Measurements from ENCODE around the gene GNA15. TPM values are rescaled to one million over a fixed set of nuclear protein-coding genes. Genes with fewer than 3 reads are reported as not detected.
"Not testable (repeated sequence)": the region's sequence is repeated elsewhere in the genome, so short reads cannot be mapped to it uniquely, and the experiment has no call there.

Gene GNA15
- total RNA-seq, 3 donors from 2014 or later (not counting 1 experiment from before 2014, with no cell fraction given): 3.9 to 10.4 (median 8.4) TPM

DNA sequence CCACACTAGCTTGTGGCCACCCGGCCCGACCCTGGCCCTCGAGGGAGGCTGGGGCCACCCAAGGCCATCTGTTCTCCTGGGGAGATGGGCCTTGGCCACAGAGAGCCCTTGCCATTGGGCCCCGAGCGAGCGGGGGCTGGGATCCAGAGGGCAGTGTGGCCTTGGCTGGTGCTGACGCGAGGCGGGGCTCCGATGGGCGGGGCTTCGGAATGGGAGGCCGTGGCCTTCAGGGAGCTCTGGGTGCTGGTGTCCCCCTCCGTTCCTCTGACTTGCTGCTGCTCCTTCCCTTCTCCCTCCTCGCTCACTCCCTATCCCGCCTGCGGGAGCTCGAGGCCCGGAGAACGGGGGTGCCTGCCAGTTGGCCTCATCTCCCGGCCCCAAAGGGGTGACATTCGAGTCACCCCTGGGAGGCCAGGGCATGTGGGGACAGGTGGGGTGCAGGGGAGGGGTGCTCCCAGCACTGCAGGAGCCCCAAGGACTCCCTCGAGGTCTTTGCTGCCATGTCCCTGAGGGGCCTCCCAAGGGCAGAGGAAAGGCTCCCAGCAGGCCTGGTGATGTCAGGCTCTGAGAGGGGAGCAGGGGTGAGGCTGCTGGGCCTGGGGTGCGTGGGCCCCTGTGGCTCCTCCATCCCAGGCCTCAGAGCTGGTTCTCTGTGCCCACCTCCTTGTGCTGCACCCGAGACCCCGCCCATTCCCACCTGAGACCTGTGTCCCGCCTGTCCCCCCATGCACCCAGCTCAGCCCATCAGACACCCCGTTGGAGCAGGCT lies 54.1 kb downstream of the GNA15 start:
- H3K27ac Mint-ChIP-seq: no peak overlapping the region
- no peaks in the 10 kb centered on the region for H3K27me3 ChIP-seq (ENCODE audit: control insufficient read depth, insufficient read depth, low read length)
- no peak for TF ChIP-seq CTCF (IDR thresholded peaks at IDR 0.05)
- DNase-seq: no peak
- H3K4me3 Mint-ChIP-seq: no peak overlapping the region
- no peaks in the 10 kb centered on the region for H3K9me3 Mint-ChIP-seq
- H3K27me3 Mint-ChIP-seq (ENCODE audit: low read depth in 2 of 2): no peaks in the 10 kb centered on the region
- no peaks in the 10 kb centered on the region for H3K36me3 Mint-ChIP-seq
- peaks cover 9% of the 10 kb centered on the region for H3K36me3 ChIP-seq (ENCODE audit: control insufficient read depth, insufficient read depth, low read length)
- intact Hi-C loops (cut with micrococcal nuclease): loop anchor here (10.0 kb wide), 2 partner anchors 235 to 245 kb away; no protein-coding TSS in a partner anchor
- no peak overlapping the region for H3K27ac ChIP-seq (ENCODE audit: low read length)
- H3K4me3 ChIP-seq (ENCODE audit: low read length): no peak overlapping the region
- no peaks in the 10 kb centered on the region for H3K9me3 ChIP-seq (ENCODE audit: control insufficient read depth, insufficient read depth, low read length)
- peaks cover 39% of the 10 kb centered on the region for H3K4me1 ChIP-seq (ENCODE audit: control insufficient read depth, insufficient read depth, low read length)
- H3K4me1 Mint-ChIP-seq: peaks cover 16 to 38% of the 10 kb centered on the region in 2 donors
- ATAC-seq: no peak
- 96% methylated on average over 25 of the region's 28 CpGs for WGBS (ENCODE audit: insufficient coverage)

DNA sequence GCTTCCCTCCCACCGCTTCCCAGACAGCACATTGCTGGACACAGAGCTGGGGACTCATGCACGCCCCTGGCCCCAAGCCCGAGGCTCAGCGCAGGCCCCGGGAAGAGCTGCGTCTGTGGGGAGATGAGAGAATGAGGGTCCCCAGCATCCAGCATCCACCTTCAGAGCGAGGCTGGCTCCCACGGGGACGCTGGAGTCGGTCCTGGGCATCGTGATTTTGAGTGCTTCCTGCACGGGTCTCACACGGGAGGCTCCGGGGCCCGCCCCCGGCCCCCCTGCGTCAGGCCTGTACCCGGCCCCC lies 54.6 kb downstream of the GNA15 start:
- H3K9me3 ChIP-seq (ENCODE audit: control insufficient read depth, insufficient read depth, low read length): no peaks in the 10 kb centered on the region
- no peaks in the 10 kb centered on the region for H3K36me3 Mint-ChIP-seq
- no peaks in the 10 kb centered on the region for H3K27me3 ChIP-seq (ENCODE audit: control insufficient read depth, insufficient read depth, low read length)
- no peak for TF ChIP-seq CTCF (IDR thresholded peaks at IDR 0.05)
- no peak overlapping the region for H3K4me3 ChIP-seq (ENCODE audit: low read length)
- H3K9me3 Mint-ChIP-seq: no peaks in the 10 kb centered on the region
- peaks cover 11 to 32% of the 10 kb centered on the region in 2 donors for H3K4me1 Mint-ChIP-seq
- DNase-seq: no peak
- peaks cover 33% of the 10 kb centered on the region for H3K4me1 ChIP-seq (ENCODE audit: control insufficient read depth, insufficient read depth, low read length)
- WGBS (ENCODE audit: insufficient coverage): 98% methylated on average over 18 of the region's 18 CpGs
- H3K4me3 Mint-ChIP-seq: no peak overlapping the region
- no peaks in the 10 kb centered on the region for H3K27me3 Mint-ChIP-seq (ENCODE audit: low read depth in 2 of 2)
- H3K27ac Mint-ChIP-seq: no peak overlapping the region
- no peak for ATAC-seq
- no peak overlapping the region for H3K27ac ChIP-seq (ENCODE audit: low read length)
- intact Hi-C loops (cut with micrococcal nuclease): no loop called here
- H3K36me3 ChIP-seq (ENCODE audit: control insufficient read depth, insufficient read depth, low read length): peaks cover 9% of the 10 kb centered on the region

DNA sequence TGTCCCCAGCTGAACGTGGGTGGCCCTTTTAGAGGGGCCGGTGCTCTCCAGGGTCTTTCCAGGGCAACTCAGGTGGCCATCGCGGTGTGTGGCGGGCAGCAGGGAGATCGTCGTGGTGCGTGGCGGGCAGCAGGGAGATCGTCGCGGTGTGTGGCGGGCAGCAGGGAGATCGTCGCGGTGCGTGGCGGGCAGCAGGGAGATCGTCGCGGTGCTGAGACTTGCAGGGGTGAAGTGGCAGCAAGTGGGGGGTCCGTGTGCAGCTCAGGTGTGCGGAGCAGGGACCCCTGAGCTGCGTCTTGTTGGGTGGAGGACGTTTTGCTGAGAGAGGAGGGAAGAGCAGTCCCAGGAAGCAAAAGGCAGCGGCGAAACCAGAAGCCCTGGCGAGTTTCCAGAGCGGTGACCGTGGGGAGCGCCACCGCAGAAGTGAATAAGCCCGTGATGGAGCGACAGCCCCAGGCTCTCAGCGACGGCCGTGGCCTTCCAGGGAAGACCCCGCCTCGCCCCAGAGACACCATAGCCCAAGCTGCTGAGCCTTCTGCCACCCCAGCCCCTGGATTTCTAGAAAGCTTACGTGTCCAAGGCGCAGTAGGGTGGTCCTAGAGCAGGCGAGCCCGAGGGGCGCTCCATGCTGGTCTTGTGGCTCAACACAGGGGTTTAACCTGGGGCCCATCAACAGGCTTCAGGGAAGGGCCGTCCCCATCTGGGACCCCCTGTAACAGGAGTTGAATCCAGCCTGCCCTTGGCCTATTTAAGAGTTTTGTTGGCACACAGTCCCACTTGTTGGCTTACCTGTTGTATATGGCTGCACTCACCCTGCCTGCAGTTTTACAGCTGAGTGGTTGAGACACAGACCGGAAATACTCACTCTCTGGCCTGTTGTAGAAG lies 55.3 kb downstream of the GNA15 start:
- WGBS (ENCODE audit: insufficient coverage): 95% methylated on average over 46 of the region's 46 CpGs
- H3K27me3 ChIP-seq (ENCODE audit: control insufficient read depth, insufficient read depth, low read length): no peaks in the 10 kb centered on the region
- TF ChIP-seq CTCF (IDR thresholded peaks at IDR 0.05): no peak
- intact Hi-C loops (cut with micrococcal nuclease): no loop called here
- H3K27ac Mint-ChIP-seq: no peak overlapping the region
- no peaks in the 10 kb centered on the region for H3K27me3 Mint-ChIP-seq (ENCODE audit: low read depth in 2 of 2)
- DNase-seq: no peak
- peaks cover 10 to 30% of the 10 kb centered on the region in 2 donors for H3K4me1 Mint-ChIP-seq
- H3K9me3 Mint-ChIP-seq: no peaks in the 10 kb centered on the region
- H3K9me3 ChIP-seq (ENCODE audit: control insufficient read depth, insufficient read depth, low read length): no peaks in the 10 kb centered on the region
- H3K4me3 Mint-ChIP-seq: no peak overlapping the region
- peaks cover 11% of the 10 kb centered on the region for H3K36me3 ChIP-seq (ENCODE audit: control insufficient read depth, insufficient read depth, low read length)
- ATAC-seq: no peak
- no peak overlapping the region for H3K27ac ChIP-seq (ENCODE audit: low read length)
- H3K4me1 ChIP-seq (ENCODE audit: control insufficient read depth, insufficient read depth, low read length): peaks cover 33% of the 10 kb centered on the region
- no peaks in the 10 kb centered on the region for H3K36me3 Mint-ChIP-seq
- H3K4me3 ChIP-seq (ENCODE audit: low read length): no peak overlapping the region

GRCh38 chr19:3191806-3192104 lies 55.9 kb downstream of the GNA15 start:
- H3K27me3 ChIP-seq (ENCODE audit: control insufficient read depth, insufficient read depth, low read length); intact Hi-C loops (cut with micrococcal nuclease); H3K4me3 ChIP-seq (ENCODE audit: low read length); H3K27me3 Mint-ChIP-seq (ENCODE audit: low read depth in 2 of 2); H3K4me3 Mint-ChIP-seq; H3K9me3 Mint-ChIP-seq; ATAC-seq; H3K36me3 Mint-ChIP-seq; H3K9me3 ChIP-seq (ENCODE audit: control insufficient read depth, insufficient read depth, low read length); DNase-seq; H3K27ac Mint-ChIP-seq; H3K27ac ChIP-seq (ENCODE audit: low read length): not testable (repeated sequence)
- H3K4me1 Mint-ChIP-seq: peaks cover 6 to 24% of the 10 kb centered on the region in 2 donors
- H3K4me1 ChIP-seq (ENCODE audit: control insufficient read depth, insufficient read depth, low read length): peaks cover 28% of the 10 kb centered on the region
- peaks cover 14% of the 10 kb centered on the region for H3K36me3 ChIP-seq (ENCODE audit: control insufficient read depth, insufficient read depth, low read length)
- 98% methylated on average over 12 of the region's 12 CpGs for WGBS (ENCODE audit: insufficient coverage)

All from natural killer cell (primary cell).